Neural crest cell (in vitro differentiated cells): ENCODE data around the gene MORC2. TPM values are rescaled to one million over a fixed set of nuclear protein-coding genes. Genes with fewer than 3 reads are reported as not detected.
A peak's percentile ranks its signal among the peaks of the same experiment; 100 is the strongest.

ENCODE experiments used
- DNase-seq: peaks from one replicate; pipeline ENCODE4 v3.0.0; 2021; ENCODE audit warnings: low read depth, mixed read lengths, low spot score
- H3K27ac Mint-ChIP-seq: one replicate; pipeline ENCODE4 v1.8.0; 2021; ENCODE audit warnings: mild to moderate bottlenecking, mixed read lengths; ENCODE audit not compliant: unreplicated experiment
- H3K27me3 Mint-ChIP-seq: 2 replicates; pipeline ENCODE4 v1.8.0; 2021; ENCODE audit warnings: low read depth, mild to moderate bottlenecking, mixed read lengths
- H3K36me3 Mint-ChIP-seq: 2 replicates; pipeline ENCODE4 v1.8.0; 2021; ENCODE audit warnings: low read depth, mild to moderate bottlenecking, mixed read lengths
- H3K4me1 Mint-ChIP-seq: 2 replicates; pipeline ENCODE4 v1.8.0; 2021; ENCODE audit warnings: mixed read lengths
- H3K4me3 Mint-ChIP-seq: one replicate; pipeline ENCODE4 v1.8.0; 2021; ENCODE audit warnings: mild to moderate bottlenecking, mixed read lengths
- H3K9me3 Mint-ChIP-seq: 2 replicates; pipeline ENCODE4 v1.8.0; 2021; ENCODE audit warnings: mixed read lengths
- total RNA-seq: library from RNA; stranded (reverse); gene quantifications from 2 replicates; pipeline ENCODE4 v1.2.1, GENCODE V29; 2021
- TF ChIP-seq, protein P1 (sequence below): fragments of 200-600 bp; sonication (generic); conservative IDR thresholded peaks from 2 replicates; pipeline ENCODE4 v1.5.0; 2021; ENCODE audit warnings: antibody characterized with exemption, mild to moderate bottlenecking

MORC2 gene
- total RNA-seq, 1 donor from 2014 or later: 38.8 TPM

DNA sequence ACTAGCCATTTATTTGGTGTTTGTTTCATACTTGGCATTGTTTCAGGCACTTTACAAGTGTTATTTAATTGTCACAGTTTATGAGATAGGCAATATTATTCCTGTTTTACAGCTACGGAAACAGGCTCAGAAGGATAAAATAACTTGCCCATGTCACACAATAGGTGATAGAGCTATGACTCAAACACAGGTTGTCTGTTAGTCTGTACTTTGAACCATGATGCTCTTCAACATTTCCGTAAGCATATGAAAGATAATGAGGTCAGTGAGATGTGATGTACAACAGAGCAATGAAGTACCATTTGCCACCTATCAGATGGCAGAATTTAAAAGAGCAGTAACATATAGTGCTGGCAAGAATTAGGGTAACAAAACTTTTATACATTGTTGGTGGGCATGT is 15.7 kb upstream of the MORC2 start:
- Mint-ChIP-seq H3K9me3 (peaks cover 27% of the 10 kb centered on the region), H3K36me3 (peaks cover 46% of the 10 kb centered on the region), H3K4me3 (no peak overlapping the region), H3K27ac (no peak overlapping the region), H3K4me1 (no peaks in the 10 kb centered on the region), H3K27me3 (no peaks in the 10 kb centered on the region)
- TF ChIP-seq, protein P1, sequence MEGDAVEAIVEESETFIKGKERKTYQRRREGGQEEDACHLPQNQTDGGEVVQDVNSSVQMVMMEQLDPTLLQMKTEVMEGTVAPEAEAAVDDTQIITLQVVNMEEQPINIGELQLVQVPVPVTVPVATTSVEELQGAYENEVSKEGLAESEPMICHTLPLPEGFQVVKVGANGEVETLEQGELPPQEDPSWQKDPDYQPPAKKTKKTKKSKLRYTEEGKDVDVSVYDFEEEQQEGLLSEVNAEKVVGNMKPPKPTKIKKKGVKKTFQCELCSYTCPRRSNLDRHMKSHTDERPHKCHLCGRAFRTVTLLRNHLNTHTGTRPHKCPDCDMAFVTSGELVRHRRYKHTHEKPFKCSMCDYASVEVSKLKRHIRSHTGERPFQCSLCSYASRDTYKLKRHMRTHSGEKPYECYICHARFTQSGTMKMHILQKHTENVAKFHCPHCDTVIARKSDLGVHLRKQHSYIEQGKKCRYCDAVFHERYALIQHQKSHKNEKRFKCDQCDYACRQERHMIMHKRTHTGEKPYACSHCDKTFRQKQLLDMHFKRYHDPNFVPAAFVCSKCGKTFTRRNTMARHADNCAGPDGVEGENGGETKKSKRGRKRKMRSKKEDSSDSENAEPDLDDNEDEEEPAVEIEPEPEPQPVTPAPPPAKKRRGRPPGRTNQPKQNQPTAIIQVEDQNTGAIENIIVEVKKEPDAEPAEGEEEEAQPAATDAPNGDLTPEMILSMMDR: no peak
- no peak for DNase-seq

DNA sequence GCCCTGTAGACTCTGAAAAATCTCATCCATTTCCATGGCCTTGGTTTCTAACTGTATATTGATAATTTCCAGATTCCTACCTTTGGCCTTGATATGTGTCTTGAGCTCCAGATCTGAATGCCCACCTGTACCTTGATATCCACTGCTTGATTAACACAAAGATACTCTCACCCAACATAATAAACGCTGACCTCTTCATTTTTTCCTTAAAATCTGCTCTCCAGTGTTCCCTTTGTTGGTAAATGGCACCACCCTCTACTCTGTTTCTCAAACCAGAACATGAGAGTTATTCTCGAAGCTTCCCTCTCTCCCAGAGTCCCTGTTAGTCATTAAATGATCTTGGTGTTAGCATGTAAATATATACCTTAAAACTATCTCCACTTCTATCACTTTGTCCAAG is 13.9 kb upstream of the MORC2 start:
- TF ChIP-seq, protein P1: no peak
- no peak for DNase-seq
- peaks cover 39% of the 10 kb centered on the region for H3K9me3 Mint-ChIP-seq
- peaks cover 62% of the 10 kb centered on the region for H3K36me3 Mint-ChIP-seq
- no peaks in the 10 kb centered on the region for H3K4me1 Mint-ChIP-seq
- H3K27me3 Mint-ChIP-seq: no peaks in the 10 kb centered on the region
- H3K4me3 Mint-ChIP-seq: no peak overlapping the region
- no peak overlapping the region for H3K27ac Mint-ChIP-seq

DNA sequence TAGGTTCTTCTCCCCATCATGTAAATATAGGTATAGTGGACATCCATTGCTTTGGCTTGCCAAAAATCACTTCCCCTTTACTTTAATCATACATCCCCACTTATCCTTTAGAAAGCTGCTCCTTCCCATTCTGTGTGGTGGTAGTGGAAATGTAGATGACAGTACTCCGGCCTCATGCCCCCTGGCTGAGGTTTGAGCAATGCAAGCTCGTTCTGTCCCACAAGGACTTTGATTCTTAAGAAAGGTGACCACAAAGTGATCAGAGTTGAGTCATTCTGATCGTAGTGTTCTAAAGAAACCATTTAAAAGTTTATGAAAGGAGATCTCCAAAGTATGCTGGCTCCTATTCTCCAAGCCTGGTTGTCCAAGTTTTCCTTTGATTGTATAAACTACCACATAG is 11.4 kb upstream of the MORC2 start:
- no peak for DNase-seq
- Mint-ChIP-seq H3K4me1 (no peaks in the 10 kb centered on the region), H3K9me3 (peaks cover 56% of the 10 kb centered on the region), H3K36me3 (peaks cover 84% of the 10 kb centered on the region), H3K27ac (no peak overlapping the region), H3K4me3 (no peak overlapping the region), H3K27me3 (no peaks in the 10 kb centered on the region)
- TF ChIP-seq, protein P1: no peak

DNA sequence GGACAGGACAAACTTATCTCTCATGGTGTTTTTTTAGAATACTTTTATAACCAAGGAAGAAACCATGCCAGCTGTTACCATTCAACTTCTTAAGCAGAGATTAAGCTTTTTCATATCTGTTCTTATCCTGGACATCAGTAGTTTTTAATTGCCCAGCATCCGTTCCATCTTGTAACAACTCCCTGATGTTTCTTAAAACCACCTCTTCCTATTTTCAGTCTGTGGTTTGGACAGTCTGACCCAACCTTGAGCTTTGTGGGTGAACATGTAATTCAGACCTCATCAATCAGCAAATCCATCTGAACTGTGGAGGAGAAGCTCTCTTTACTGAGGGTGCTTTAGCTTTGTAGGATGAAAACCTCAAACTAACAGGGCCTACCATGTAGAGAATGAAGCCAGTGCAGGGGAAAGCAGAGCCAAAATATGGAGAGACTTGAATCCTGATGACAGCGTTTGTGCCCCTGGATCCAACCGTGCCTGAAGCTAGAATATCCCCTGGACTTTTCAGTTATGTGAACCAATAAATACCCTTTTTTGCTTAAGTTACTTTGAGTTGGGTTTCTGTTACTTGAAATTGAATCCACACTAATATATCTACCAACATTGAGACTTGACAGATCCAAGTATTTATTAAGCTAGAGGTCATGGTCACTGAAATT is 9.9 kb upstream of the MORC2 start:
- H3K9me3 Mint-ChIP-seq: peaks cover 58% of the 10 kb centered on the region
- no peak for DNase-seq
- H3K36me3 Mint-ChIP-seq: peaks cover 86% of the 10 kb centered on the region
- TF ChIP-seq, protein P1: no peak
- no peaks in the 10 kb centered on the region for H3K27me3 Mint-ChIP-seq
- H3K4me3 Mint-ChIP-seq: no peak overlapping the region
- H3K27ac Mint-ChIP-seq: no peak overlapping the region
- H3K4me1 Mint-ChIP-seq: no peaks in the 10 kb centered on the region

DNA sequence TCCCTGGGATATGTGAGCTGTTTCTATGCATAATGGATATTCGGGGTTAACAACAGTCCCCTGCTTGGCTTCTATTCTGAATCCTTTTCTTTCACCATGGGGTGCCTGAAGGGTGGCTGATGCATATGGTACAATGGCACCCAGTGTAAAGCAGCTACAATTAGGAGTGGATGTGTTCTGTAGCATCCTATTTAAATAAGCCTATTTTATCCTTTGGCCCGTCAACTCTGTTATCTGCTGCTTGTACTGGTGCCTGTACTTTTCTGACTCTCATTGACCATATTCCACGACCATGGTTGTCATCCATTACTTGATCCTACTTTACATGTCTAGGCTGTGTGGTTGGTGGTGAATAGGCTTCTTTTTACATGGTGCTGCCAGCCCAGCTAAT is 1.8 kb upstream of the MORC2 start:
- peak overlapping the region; percentile 98 for H3K4me3 Mint-ChIP-seq
- H3K27me3 Mint-ChIP-seq: peaks cover 3% of the 10 kb centered on the region
- no peak overlapping the region for H3K27ac Mint-ChIP-seq
- peaks cover 41% of the 10 kb centered on the region for H3K4me1 Mint-ChIP-seq
- peaks cover 47% of the 10 kb centered on the region for H3K9me3 Mint-ChIP-seq
- H3K36me3 Mint-ChIP-seq: peaks cover 88% of the 10 kb centered on the region
- TF ChIP-seq, protein P1: no peak
- no peak for DNase-seq
